LHCN-M2 (cell line): ENCODE measurements around the gene ZNG1B. TPM values are rescaled to one million over a fixed set of nuclear protein-coding genes. Genes with fewer than 3 reads are reported as not detected.
"Not testable (repeated sequence)": the region's sequence is repeated elsewhere in the genome, so short reads cannot be mapped to it uniquely, and the experiment has no call there.

Source experiments
- DNase-seq: peaks from one replicate; pipeline ENCODE4 v3.0.0-alpha.2; 2012; ENCODE audit warnings: low read depth
- polyA plus RNA-seq: library from polyadenylated mRNA; unstranded; fragments of >200 nt; gene quantifications from one replicate; pipeline ENCODE4 v1.2.1, GENCODE V29; 2012; ENCODE audit warnings: missing spikeins
- total RNA-seq: library from RNA; depleted of rRNA; stranded (reverse); fragments of >200 nt; gene quantifications from 2 replicates; pipeline ENCODE4 v1.2.3, GENCODE V29; 2014; rRNA removed

The ZNG1B gene
- 20.8 and 28.1 TPM in 2 replicates for total RNA-seq
- 21.3 TPM for polyA plus RNA-seq

DNA sequence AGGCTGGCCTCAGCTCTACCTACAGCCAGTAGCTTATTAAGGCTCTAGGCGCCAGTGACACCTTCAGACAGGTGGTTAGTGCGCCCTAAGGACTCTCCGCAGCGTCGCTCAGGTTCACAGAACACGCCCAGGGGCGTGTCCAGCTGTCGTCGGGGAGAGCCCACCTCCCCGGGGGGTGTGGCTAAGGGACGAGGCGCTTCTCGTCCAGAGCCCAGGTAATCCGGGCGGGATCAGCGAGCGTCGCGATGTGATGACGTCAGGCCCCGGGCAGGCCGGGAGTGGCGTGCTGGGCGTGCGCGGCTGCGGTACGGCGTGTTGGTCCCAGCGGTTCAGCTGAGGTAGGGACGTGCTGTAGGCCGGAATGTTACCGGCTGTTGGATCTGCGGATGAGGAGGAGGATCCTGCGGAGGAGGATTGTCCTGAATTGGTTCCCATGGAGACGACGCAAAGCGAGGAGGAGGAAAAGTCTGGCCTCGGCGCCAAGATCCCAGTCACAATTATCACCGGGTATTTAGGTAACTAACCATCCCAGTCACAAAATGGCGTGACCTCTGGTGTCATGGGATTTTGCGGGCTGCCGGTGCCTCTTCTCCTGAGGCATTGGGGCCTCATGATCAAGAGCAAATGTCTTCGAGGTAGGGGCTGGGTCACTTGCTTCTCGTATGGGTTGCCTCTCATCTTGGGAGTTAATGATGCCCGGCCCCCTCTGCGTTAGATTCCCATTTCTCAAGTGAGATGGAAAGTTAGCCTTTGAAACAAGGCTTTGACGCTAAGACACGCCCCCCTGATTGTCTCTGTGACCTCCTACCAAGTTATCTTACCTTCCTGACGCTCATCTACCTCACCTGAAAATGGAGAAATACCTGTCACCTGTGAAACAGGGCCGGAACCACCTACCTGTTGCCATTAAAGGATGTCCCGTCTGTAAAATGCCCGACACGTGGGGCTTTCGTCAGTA is at the start of gene ZNG1B:
ZNG1B (plus strand) TSS at position 184 of the 958 bp plus-strand sequence; CDS start at position 362, 178 bp downstream.
- DNase-seq, result not testable (repeated sequence)

GRCh38 chr2:113390124-113390849 is 47.2 kb upstream of the ZNG1B start:
- peak; percentile 70 for DNase-seq

GRCh38 chr2:113391073-113391472 is 46.4 kb upstream of the ZNG1B start:
- no peak for DNase-seq

DNA sequence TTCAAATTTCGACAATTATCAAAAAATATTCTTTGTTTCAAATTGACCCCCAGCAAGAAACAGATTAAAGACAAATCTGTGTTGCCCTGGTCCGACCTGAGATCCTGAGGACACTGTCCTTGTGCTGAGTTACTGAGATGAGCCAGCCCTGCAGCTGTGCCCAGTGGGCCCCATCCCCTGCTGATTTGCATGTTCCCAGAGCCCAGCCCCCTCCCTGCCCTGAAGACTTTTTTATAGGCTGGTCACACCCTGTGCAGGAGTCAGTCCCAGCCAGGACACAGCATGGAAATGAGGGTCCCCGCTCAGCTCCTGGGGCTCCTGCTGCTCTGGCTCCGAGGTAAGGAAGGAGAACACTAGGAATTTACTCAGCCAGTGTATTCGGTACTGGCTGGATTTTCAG is 31.4 kb upstream of the ZNG1B start:
- no peak for DNase-seq

GRCh38 chr2:113407446-113408099 is 29.9 kb upstream of the ZNG1B start:
- peak; percentile 21 for DNase-seq

DNA sequence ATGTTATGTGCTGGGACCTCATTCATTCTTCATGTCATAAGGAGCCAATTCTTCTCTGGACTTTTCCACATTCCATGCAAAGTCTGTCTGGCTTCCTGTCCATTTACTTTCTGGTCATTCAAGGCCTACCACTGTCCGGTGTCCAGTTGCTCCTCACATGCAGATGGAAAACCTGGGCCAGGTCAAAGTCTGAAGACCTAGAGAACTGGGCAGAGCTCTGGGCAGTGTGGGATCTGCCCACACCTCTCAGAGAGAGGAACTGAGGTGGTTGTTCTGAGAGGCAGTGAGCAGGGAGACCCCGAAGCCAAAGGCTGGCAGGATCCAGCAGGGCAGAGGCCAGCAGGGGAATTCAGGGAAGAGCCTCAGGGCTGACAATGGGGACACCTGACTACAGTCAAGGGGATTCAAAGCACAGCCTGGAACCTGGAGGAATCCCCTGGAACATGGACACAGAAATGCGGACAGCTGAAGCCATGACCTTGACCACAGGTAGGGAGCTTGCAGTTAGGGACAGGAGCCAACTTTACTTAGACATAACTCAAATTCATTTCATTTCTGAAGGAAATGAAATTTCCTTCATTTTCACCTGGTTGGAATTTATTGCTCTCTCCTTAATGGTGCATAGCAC is 25.7 kb upstream of the ZNG1B start:
- DNase-seq, result not testable (repeated sequence)

DNA sequence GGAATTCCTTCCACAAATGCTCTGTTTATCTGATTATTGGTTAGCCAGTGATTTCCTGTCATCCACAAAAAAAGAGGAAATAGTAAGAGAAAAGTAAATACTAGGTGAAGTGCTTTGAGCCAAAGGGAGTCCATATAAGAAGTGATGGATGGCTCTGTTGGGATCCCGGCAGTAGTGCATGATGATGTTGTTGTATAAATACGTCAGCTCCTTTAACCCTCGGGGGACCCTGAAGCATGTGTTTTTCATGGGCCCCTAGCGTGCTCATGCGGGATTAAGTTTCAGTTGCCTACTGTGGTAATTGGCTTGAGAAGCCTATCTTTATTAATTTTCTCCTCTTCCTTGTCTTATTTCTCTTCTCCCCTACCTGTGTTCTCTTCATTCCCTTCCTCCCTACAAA is 24.7 kb upstream of the ZNG1B start:
- not testable (repeated sequence) for DNase-seq

DNA sequence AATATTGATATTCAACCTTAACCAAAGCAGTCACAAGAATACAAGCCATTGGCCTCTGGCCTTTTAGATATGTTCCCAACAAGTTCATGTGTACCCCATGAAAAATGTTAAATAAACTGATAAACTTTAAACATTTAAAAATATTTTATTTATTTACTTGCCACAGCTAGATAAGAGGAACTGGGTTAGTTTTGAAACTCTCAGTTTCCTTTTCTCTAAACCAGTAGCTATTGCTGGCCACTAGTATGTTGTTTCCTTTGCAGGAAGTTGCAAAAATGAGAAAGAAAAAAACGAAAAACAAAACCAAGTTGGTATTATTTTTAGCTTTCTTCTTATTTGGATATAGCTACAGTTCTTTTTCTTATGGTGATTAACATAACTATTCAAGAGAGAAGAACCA is 5.7 kb upstream of the ZNG1B start:
- DNase-seq, result not testable (repeated sequence)

DNA sequence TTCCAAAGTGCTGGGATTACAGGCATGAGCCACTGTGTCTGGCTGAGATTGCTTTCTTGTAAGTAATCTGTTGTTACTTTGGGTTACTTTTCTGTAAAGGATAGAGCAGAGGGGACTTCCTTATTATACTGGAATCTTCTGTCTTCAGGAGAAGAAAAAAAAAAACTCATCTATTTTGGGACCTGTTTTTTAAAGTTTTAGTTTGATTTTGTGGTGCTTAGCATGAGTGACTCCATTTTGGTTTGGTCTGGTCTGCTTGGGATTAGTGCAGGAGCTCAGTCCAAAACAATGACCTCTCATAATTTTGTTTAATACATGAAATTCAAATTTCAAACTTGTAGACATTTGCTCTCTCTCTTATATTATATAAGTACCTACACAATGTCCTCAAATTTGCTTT is 4.0 kb upstream of the ZNG1B start:
- DNase-seq, result not testable (repeated sequence)

GRCh38 chr2:113465770-113466169 is 28.3 kb downstream of the ZNG1B start:
- peak; percentile 12 for DNase-seq

DNA sequence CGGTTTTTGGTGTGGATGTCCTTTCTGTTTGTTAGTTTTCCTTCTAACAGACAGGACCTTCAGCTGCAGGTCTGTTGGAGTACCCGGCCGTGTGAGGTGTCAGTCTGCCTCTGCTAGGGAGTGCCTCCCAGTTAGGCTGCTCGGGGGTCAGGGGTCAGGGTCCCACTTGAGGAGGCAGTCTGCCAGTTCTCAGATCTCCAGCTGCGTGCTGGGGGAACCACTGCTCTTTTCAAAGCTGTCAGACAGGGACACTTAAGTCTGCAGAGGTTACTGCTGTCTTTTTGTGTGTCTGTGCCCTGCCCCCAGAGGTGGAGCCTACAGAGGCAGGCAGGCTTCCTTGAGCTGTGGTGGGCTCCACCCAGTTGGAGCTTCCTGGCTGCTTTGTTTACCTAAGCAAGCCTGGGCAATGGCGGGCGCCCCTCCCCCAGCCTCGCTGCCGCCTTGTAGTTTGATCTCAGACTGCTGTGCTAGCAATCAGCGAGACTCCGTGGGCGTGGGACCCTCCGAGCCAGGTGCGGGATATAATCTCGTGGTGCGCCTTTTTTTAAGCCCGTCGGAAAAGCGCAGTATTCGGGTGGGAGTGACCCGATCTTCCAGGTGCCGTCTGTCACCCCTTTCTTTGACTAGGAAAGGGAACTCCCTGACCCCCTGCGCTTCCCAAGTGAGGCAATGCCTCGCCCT is 39.3 kb downstream of the ZNG1B start:
- not testable (repeated sequence) for DNase-seq

- DNase-seq, result not testable (repeated sequence)
Measured at GRCh38 chr2:113496527-113496926, 59.0 kb downstream of the ZNG1B start.

DNA sequence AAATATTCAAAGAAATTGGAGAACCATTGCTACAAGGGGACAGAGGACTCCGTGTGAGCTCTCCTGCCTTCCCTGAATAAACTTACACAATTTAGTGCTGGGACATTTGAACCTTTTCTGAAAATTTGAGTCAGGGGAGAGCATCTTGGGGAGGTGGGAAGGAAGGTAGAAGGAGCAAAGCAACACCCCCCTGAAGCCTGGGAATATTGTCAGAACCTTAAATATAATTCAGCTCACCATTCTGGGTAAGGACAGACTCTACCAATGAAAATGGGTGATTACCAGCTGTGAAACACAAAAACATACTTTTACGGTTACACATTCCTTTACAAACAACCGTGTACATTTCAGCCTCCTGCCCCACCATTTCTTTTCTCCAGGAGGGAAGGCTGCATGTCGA is 60.9 kb downstream of the ZNG1B start, which contains the start of gene FOXD4L1:
FOXD4L1 (plus strand) TSS at position 301 of the 400 bp plus-strand sequence. CDS start 592 bp downstream, outside the sequence.
- DNase-seq, result not testable (repeated sequence)

GRCh38 chr2:113499019-113499885 is 61.8 kb downstream of the ZNG1B start:
- not testable (repeated sequence) for DNase-seq

- DNase-seq, result not testable (repeated sequence)
Measured at GRCh38 chr2:113499886-113500722, 62.6 kb downstream of the ZNG1B start.

DNA sequence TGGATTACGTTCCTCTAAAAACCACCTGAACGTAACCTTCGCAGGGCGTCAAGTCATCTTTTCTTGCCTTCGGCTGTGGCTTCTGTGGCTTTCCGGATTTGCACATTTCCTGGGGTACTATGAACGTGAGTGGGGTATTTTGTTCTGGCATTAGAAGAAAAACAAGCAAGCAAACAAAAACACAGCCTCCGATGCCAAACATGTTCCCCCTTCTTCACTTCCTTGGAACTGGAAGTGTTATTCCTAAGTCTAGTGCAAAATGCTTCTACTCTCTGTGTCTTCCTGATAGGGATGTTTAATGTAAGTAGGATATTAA is 63.2 kb downstream of the ZNG1B start:
- not testable (repeated sequence) for DNase-seq

DNA sequence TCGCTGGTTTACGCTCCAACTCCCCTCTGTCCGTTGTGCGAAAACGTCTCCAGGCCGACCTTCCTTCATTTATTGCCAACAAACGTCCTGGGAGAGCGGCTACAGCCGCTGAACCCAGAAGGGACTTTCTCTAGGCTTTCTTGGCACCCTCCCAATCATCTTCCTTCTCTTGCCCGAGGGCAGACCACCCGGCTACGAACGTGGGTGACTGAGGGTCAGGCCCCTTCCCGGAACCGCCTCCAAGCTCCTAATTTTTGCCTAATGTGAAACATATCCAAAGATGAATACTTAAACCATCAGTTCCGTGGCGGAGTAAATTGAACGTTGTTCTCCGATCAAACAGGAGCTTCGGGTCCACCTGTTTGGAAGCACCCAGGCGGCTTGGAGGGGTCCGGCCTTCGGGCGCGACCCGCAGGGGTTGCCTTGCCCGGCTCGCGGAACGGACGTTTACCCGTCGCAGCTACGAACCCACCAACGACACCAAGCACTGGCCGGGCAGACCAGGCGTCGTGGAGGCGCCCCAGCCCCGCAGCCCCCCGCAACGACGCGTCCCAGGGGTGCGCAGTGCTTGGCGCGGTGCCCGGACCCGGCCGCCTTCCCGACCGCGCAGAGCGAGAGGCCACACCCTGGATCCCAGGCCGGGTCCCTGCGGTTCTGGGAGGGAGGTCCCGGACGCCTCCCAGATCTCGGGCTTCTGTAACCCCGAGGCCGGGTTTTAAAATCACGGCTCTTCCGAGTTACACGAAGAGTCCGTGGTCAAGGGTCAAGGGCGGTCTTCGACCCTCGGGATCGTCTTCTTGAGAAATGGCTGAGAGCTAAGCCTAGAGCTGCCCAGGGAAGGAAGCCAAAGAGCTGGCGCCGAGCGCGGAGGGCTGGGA is 65.0 kb downstream of the ZNG1B start:
- not testable (repeated sequence) for DNase-seq
